ENCODE results near the gene DNLZ. TPM values are rescaled to one million over a fixed set of nuclear protein-coding genes. Genes with fewer than 3 reads are reported as not detected.
"Not testable (repeated sequence)": the region's sequence is repeated elsewhere in the genome, so short reads cannot be mapped to it uniquely, and the experiment has no call there.

Gene DNLZ
- polyA plus RNA-seq, 4 donors = 5.6 to 13.9 (median 8.0) TPM

DNA sequence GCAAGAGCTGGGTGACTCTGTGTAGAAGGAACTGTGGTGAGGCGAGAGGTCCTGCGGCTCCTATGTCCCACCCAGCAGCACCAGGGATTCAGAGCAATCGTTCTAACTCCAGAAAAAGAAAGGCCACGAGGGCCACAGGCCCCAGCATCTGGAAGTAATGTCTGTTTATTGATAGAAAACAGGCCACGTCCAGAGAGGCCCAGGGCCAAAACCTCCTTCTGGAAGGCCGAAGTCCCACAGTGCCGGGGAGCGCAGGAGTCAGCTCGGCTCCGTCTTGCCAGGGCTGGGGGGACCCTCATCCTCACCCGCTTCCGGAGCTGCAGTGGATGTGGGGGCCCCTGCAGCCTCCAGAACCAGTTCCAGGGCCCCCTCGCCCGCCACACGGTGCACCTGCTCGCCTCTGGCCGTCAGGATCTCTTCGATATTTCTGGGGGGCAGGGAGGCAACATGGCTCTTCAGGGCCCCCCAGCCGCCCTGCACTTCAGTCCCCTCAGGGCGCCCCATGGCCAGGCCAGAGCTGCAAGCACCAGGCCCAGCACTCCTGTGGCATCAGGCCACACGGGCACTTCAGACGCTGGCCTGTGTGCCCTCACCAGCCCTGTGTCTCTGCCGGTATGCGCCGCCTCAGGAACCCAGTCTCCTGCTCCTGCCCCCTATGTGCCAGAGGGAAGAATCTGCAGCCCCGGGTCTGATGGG, 1.6 kb downstream of the DNLZ start:
- DNase-seq (ENCODE audit: low read depth in 4 of 4, low spot score in 3 of 4) = no peak

DNA sequence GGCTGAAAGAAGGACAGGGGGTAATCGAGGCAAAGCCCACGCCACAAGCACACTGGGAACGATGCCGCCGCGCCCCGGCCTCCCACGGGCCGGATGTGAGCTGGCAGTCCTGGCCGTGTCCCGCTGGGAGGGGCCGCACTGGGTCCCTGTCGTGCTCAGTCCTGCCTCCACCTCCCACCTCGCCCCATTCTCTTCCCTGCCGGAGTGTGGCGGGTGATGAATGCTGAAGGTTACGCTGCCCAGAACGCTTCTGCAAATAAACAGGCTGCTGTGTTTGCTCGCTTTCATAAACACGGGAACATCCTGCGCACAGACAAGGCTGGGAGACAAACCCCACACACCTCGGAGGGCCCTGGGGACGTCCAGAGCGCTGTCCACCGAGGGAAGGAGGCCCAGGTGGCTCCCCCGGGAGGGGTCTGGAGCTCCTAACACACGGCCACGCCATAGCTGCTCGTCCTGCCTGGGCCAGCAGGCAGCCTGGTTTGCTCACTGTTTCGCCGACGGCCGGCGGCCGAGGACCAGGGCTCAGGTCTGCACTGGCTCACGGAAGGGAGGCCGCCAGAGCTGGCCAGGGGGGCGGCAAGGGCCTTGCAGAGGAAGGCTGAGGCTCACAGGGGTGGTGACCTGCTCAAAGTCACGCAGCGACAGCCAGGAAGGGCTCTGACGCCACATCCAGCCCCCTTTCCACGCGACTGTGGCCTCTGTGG, 2.3 kb downstream of the DNLZ start:
- no peak for DNase-seq (ENCODE audit: low read depth in 4 of 4, low spot score in 3 of 4)

DNA sequence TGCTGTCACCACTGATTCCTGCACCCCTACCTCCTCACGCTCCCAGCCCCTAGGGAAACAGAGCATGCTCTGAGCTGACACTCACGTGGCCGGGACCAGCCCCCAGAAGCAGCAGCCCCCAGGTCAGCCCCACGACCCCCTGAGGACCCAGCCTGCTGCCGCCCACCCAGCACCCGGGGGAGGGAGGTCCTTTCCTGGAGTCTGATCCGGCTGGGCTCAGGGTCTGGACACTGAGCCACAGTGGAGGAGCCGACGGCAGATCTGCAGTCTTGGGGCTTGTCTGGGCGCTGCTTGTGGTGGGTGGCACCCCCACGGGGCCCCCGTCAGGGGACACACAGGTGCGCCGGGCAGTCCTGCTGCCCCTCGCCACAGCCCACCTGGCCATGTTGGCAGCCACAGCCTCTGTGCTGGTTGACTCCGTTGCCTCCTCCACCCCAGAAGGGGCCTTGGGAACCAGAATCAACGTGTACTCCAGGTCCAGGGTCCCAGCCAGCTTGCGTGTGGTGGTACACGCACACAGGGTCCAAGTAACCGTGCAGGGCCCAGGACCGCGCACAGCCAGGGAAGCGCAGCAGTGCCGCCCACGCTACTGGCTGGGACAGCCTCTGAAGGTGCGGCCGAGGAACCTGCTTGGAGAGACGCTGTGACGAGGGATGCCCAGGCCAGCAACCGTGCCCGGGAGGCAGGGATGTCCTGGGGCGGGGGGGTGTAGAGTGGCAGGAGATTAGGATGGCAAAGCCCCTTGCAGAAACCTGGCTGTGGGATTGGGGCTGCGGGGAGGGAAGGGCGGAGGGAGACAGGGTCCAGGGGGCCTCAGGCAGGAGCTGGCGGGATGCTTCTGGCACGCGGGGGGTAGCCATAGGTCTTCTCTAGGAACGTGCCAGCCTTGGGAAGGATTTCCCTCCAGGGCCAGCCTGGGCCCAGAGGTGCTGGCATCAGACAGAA, 3.5 kb downstream of the DNLZ start:
- DNase-seq (ENCODE audit: low read depth in 4 of 4, low spot score in 3 of 4) = no peak

DNA sequence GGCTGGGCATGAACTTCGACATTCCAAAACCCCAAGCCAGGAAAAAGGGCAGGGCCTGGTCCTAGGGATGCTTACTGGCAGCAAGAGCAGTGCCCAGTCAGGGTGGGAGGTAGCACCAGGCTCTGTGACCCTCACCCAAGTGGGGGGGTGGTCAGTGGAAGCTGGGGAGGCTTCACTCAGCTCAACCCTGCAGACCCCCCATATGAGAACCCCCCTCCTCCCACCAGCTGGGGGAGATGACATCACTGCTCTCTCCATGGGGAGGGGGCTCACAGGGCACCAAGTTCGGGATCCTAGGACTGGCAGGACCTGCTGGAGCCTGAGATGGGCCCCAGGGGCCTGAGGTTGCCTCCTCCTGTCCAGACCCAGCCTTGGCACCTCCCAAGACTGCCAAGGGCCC, 4.7 kb downstream of the DNLZ start:
- no peak for DNase-seq (ENCODE audit: low read depth in 4 of 4, low spot score in 3 of 4)

GRCh38 chr9:136358016-136358415, 5.5 kb downstream of the DNLZ start:
- DNase-seq (ENCODE audit: low read depth in 4 of 4, low spot score in 3 of 4) = no peak

DNA sequence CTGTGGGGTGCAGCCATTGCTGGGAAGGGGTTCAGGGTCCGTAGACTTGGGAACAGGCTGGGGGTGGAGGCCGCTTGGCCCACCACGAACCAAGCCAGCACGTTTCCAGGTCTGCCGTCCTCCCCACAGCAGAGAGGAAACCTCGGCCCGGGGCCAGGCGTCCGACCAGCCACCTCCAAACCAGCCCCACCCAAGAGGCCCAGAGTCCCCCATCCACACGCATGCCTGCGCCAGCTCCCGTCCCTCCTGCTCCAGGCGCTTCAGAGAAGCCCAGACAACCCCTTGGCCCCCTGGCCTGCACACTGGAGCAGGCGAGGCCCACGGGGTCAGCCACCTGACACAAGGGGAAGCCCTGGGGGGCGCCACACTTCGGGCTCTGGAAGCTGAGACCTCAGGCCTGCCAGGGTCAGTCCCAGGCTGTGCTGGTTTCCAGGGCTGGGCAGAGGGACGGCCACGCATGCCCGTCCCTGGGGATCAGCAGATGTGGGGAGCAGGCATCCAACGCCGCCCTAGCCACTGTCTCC, 6.3 kb downstream of the DNLZ start:
- no peak for DNase-seq (ENCODE audit: low read depth in 4 of 4, low spot score in 3 of 4)

- no peak for DNase-seq (ENCODE audit: low read depth in 4 of 4, low spot score in 3 of 4)
Observed at GRCh38 chr9:136355616-136356557, 7.7 kb downstream of the DNLZ start.

DNA sequence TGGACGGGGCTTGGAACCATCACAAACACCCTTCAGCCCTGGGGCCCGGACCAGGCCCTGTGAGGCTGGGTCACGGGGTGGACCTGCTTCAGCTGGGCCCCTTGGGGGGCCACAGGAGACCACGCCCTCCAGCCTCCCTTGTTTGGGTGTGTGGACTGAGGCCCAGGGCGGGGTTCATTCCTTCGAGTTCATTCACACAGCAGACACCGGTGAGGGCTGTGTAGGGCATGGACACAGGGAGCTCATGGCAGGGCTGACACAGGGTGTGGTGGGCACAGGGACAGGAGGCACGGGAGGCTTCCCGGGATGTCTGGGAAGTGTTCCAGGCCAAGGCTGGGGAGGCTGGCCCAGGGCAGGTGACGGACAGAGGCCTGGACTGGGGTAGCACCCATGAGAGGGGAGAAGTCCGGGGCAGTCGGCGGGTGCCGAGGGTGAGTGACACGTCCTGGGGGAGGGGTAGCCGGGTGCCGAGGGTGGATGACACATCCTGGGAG, 8.9 kb downstream of the DNLZ start:
- DNase-seq (ENCODE audit: low read depth in 4 of 4, low spot score in 3 of 4) = no peak

DNA sequence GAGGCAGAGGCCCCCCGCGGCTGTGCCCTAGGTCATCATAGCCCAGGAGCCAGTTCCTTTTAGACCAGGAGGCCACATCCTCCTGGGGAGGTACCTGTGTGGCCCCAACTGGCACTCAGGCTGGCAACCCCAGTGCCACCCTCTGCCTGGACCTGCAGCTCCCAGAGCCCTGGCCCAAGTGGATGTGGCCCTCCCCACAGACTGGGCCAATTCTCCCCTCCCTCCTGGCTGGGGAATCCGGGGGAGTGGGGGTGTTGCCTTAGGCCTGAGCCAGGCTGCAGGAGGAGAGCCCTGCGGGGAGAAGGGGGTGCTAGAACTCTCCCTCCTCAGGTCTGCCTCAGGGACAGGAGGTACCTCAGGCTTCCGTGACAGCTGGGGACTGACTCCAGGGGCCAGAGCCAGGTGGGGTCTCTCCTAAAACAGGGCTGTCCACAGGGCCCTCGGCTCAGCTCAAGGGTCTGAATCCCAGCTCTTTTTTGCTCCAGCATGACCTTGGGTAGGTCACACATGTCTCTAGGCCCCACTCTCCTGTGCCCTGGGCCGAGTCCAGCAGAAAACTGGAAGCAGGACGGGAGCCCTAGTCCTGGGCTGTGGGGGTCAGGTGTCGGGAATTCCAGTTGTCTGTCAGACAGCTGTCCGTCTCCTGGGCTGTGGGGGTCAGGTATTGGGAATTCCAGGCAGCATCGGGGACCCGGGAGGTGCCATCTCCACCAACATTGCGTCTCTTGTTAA, 9.6 kb downstream of the DNLZ start:
- no peak for DNase-seq (ENCODE audit: low read depth in 4 of 4, low spot score in 3 of 4)

DNA sequence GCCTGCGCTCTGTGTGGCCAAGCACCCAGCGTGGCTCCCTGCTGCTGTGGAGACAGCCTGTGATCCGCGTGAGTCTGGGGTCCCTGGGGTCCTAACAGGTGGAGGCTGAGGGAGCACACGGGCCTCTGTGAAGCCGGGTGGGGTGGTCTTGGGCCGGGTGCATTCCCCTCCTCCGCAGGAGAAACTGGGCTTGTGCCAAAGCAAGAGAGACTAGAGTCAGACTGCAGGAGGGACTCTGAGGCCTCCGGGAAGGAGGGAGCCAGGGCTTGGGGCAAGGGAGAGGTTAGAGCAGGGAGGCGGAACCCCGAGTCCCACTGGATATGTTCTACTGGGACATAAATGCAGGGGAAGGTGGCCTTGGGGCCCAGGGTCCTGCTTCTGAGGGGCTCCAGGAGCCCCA, 10.5 kb downstream of the DNLZ start:
- no peak for DNase-seq (ENCODE audit: low read depth in 4 of 4, low spot score in 3 of 4)

DNA sequence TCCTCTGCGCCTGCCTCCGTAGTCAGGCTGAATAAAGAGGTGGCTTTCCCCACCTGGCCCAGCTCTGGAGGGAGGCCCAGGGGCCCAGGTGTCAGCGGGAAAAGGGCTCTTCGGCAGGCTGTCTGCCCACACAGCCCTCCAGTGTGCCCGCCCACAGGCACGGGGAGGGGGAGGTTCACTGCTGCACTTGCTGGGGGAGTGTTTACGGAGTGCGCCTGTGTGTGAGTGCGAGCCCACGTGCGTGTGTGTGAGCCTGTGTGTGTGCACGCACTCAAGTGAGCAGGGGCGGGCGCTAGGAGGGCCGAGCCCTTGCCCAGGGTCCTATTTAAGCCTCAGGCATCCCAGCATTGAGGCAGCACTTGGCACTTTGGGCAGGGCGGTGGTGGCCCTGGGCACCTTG, 10.9 kb downstream of the DNLZ start:
- no peak for DNase-seq (ENCODE audit: low read depth in 4 of 4, low spot score in 3 of 4)

DNA sequence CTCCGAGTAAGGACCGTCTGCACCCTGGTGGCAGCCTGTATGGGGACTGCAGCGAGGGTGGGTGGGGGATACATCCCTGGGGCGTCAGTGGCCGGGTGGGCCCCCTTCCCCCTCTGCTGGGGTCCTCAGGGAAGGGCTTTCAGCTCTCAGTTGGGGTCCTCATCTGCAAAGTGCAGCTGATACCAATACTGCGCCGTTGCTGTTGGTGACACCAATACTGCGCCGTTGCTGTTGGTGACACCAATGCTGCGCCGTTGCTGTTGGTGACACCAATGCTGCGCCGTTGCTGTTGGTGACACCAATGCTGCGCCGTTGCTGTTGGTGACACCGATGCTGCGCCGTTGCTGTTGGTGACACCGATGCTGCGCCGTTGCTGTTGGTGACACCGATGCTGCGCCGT, 11.7 kb downstream of the DNLZ start:
- not testable (repeated sequence) for DNase-seq (ENCODE audit: low read depth in 4 of 4, low spot score in 3 of 4)

GRCh38 chr9:136351252-136351800, 12.2 kb downstream of the DNLZ start:
- no peak for DNase-seq (ENCODE audit: low read depth in 4 of 4, low spot score in 3 of 4)

DNA sequence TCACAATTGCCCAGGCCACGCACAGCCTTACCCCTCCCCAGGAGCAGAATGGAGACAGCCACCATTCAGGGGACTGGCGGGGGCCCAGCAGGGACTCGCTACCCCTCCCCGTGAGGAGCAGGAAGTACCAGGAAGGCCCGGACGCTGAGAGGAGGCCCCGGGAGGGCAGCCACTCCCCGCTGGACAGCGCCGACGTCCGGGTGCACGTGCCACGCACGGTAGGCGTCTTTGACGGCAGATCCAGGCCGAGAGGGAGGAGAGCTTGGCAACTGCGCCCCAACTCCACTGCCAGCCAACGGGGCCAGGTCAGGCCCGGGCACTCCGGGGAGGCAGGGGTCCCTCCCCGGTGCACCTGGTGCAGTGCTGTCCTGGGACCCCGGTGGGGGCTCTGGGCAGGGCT, 14.0 kb downstream of the DNLZ start:
- no peak for DNase-seq (ENCODE audit: low read depth in 4 of 4, low spot score in 3 of 4)

DNA sequence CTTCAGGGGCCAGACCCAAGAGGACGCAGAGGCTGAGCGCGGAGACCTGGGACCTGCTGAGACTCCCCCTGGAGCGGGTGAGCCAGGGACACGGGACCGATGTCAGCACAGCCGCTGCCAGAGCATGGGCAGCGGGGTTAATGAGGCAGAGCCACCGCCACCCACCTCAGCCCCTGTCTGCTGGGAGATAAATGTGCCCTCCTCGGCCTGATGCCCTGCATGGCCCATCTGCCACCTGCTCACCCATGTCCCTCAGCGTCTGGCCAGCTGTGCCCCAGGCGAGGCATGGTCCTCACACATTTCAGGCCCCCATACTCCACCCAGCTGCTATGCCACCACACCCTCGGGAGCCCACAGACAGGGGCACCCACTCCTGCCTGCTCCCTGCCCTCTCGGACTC, 14.9 kb downstream of the DNLZ start:
- DNase-seq (ENCODE audit: low read depth in 4 of 4, low spot score in 3 of 4) = no peak

GRCh38 chr9:136347472-136348256, 15.9 kb downstream of the DNLZ start:
- DNase-seq (ENCODE audit: low read depth in 4 of 4, low spot score in 3 of 4) = no peak

DNA sequence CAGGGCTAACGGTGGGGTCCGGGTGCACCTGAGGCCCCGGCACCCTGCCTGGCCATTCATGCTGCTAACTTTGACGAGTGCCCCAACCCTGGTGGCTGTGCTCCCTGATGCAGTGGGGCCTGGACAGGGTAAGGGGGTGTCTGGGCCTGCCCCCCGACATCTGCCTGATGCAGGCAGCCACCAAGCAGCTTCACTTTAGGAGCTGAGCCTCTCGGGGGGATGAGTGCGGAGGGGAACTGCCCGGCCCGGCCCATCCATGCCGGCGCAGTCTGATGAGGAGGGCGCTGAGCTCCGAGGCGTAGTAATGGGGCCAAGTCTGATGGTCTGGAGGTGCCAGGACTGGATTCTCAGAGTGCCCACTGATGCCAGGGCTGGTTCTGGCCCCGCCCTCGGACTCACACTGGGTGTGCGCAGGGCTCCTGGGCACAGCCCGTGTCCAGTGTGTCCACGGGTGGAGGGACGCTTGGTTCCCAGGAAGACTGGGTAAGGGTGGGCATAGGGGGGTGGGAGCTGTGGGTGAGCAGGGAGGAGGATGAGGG, 16.5 kb downstream of the DNLZ start:
- no peak for DNase-seq (ENCODE audit: low read depth in 4 of 4, low spot score in 3 of 4)

GRCh38 chr9:136346157-136346481, 17.4 kb downstream of the DNLZ start:
- no peak for DNase-seq (ENCODE audit: low read depth in 4 of 4, low spot score in 3 of 4)
